Measurements from ENCODE around the gene PPP1R12C.

Gene PPP1R12C

DNA sequence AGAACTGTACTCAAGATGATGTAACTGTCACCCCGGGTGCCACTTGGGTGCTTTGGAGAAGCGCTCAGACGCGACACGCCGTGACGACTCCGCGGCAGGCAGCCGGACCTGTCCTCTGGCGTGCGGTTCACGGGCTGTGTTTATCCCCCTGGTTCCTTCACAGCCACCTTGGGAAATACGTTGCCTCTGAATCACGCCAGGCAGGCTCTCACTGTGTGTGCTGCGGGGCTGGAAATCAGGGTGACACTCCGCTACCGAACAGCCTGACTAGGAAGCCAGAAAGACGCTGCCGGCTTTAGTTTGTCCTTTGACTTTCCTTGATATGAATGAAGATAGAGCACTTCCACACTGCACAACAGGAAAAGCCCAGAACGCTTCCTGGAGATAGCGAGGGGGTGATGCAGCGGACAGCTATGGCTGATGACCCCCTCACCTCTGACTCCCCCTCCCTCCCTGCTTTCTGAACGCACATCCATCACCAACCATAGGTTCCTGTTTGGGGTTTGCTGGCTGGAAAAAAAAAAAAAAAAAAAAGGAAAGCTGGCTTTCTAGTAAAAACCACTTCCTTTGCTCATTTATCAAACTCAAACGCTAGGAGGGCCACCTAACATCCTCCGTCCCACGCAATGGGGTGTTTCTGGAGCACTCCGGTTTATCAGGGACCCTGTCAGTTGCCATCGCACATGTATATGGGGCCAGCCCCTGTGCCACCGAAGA is 75.7 kb downstream of the PPP1R12C start:
- no peak for DNase-seq

DNA sequence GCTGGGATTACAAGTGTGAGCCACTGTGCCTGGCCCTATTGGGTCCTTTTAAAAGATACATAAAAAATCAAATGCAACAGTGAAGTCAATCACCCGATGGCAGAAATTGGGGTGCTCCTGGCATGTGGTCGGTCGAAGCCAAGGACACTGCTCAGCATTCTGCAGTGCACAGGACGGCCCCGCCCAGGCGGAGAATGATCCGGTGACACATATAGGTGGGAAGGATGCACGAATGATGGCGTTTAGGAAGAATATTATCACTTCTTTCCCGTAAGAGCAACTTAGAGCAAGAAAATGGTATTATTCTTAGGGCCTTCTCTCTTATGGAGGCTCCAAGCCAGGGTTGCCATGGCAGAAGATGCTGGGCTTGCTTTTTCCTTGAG is 76.2 kb downstream of the PPP1R12C start:
- no peak for DNase-seq

All from kidney glomerular epithelial cell (primary cell).